Cardiac fibroblast (primary cell): Measurements from ENCODE around the gene DEAF1.

Source experiments
- DNase-seq, 2 donors: peaks; one replicate each; pipeline versions ENCODE4 v3.0.0 to v3.0.0-alpha.2; 2010; ENCODE audit warnings: low read depth in 2 of 2
- H3K4me3 ChIP-seq, 2 donors: replicated peaks in 1 of 2; 1 replicate in 1 of 2; 2 replicates in 1 of 2; pipeline ENCODE4 v1.5.1; 2011; ENCODE audit warnings: low read depth in 2 of 2, low read length in 2 of 2, mild to moderate bottlenecking in 2 of 2, moderate library complexity in 1 of 2
- TF ChIP-seq, protein P1 (sequence below): IDR thresholded peaks from one replicate; pipeline ENCODE4 v1.5.1; 2011; ENCODE audit warnings: low read depth, mild to moderate bottlenecking, low read length, inconsistent platforms

DEAF1 gene

DNA sequence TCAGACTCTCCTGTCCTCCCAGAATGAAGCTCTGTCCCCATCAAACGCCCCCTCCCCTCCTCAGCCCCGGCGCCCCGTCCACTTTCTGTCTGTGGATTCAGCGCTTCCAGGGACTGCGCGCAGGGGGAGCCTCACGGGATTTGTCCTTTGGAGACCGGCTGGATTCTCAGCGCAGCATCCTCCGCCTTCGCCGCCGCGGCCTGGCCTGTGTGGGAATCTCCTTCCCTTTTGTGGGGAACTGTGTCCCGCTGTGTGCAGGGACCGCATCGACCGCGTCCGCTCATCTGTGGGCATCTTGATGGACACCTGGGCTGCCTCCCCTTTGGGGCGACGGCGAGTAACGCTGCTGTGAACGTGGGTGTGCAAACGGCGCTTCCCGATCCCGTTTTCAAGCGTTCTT, 67.0 kb downstream of the DEAF1 start:
- TF ChIP-seq, protein P1, sequence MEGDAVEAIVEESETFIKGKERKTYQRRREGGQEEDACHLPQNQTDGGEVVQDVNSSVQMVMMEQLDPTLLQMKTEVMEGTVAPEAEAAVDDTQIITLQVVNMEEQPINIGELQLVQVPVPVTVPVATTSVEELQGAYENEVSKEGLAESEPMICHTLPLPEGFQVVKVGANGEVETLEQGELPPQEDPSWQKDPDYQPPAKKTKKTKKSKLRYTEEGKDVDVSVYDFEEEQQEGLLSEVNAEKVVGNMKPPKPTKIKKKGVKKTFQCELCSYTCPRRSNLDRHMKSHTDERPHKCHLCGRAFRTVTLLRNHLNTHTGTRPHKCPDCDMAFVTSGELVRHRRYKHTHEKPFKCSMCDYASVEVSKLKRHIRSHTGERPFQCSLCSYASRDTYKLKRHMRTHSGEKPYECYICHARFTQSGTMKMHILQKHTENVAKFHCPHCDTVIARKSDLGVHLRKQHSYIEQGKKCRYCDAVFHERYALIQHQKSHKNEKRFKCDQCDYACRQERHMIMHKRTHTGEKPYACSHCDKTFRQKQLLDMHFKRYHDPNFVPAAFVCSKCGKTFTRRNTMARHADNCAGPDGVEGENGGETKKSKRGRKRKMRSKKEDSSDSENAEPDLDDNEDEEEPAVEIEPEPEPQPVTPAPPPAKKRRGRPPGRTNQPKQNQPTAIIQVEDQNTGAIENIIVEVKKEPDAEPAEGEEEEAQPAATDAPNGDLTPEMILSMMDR, result no peak
- no peak for DNase-seq
- H3K4me3 ChIP-seq, result no peak overlapping the region

DNA sequence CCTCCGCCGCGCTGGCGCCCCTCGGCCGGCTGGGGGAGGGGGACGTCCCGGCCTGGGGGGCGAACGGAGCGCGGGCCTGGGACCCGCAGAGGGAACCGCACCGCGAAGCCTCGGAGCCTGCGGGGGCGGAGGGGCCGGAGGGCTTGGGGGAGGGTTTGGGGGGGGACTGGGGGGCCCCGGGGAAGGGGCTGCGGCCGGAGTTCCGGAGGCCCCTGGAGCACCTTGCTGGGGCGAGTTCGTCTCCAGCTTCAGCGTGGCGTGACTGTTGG, 67.8 kb downstream of the DEAF1 start:
- TF ChIP-seq, protein P1, result no peak
- no peak overlapping the region for H3K4me3 ChIP-seq
- no peak for DNase-seq

DNA sequence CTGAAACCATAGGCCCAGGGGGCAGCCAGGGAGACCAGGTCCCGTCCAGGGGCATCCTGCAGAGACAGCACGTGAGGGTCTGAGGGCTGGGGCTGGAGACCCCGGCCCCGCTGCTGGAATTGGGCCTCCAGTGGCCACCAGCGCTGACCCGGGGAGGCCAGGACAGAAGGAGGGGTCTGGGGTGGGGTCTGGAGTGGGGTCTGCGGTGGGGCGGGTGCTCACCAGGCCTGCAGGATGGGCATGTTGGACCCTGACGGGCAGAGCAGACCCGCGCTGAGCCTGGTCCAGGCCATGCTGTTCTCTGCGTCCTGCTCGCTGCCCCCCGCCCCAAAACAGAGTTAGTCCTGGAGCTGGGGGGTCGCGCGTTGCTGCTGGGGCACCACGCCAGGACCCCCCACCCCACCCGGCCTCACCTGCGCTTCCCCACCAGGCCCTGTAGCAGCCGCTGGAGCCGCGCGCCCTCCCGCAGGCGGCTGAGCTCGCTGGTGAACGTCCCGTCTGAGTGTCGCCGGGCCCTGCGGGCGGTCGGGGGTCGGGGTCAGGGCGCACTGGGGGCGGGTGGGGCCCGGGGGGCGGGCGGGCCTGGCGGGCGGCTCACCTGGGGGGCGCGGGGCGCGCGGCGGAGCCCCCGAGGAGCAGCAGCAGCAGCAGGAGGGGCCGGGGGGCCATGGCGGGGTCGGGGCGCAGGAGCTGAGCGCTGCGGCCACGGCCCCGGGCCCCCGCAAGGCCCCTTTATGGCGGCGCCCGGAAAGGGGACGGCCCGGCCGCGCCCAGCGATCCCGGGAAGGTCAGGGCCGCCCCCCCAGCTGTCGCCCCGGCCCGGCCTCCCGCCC, 68.3 kb downstream of the DEAF1 start, which contains the start of gene SCT:
SCT (minus strand) TSS at position 707 of the 833 bp plus-strand sequence; CDS start at position 669, 38 bp downstream.
- TF ChIP-seq, protein P1, result no peak
- DNase-seq, result no peak
- H3K4me3 ChIP-seq, result no peak within 1 kb of the TSS

DNA sequence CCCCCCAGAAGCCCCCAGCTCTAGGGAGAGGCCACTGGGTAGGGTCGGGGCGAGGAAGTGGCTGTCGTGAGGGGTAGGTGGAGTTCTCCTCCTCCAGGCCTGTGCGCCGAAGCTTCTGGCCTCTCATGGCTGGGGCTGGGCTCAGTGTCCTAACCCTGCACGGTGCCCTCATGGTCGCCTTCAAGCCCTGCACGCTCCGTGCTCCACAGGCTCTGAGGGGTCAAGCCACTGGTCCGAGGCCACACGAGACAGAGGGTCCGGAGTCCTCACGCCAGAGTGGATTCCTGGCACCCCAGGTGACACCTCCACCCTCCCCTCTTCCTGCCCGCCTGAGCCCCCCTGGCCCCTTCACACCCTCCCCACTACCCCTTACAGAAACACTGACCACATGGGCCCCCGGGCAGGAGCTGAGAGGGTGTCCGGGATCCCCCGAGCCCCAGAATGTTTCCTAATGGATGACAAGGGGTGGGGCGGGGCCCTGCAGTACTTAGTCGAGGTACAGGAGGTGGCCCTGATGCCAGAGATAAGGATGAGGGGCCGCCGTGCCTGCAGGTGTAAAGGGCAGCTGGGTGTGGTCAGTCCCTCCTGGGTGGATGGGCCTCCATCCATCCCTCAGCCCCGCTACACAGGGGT, 69.3 kb downstream of the DEAF1 start:
- no peak for DNase-seq
- TF ChIP-seq, protein P1, result no peak
- H3K4me3 ChIP-seq, result no peak overlapping the region

DNA sequence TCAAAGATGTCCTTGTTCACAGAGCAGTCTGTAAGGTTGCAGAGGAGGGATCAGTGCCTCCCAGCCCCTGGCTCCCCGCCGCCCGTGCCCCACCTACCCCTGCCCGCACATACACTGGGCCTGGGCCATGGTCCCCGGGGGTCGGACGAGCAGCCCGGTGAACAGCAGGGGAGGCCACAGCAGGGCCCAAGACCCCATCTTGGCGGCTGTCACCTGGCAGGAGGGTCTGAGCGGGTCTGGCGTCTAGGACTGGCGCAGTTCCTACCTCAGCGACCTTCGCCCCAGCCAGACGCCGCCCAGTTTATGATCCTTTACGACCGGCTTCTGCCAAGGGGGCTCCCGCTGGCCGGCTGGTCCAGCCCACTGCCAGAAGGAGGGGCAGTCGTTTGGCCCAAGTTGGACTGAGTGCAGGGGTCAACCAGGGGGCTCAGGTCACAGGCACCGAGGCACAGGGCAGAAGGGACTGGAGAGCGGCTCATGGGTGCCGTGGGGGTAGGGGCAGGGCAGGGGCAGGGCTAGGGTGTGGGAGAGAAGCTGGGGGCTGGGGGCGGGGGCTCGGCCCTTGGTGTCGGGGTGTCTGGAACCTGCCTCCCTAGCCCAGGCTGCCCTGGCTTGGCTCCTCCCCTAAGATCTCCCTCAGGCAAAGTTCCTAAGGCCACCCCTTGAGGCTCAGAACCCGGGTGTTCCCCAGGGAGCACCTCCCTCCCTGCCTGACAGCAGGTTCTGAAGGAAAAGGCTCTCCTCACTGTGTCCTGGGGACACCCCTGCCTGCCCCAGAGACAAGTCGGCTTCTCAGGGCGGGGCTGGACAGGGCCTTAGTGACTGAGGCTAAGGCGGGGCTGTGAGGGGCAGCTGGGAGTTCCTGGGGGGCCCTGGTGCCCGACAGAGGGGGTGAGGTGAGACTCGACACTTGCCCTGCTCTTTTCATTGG, 70.1 kb downstream of the DEAF1 start, which contains the start of gene CDHR5:
CDHR5 (minus strand) TSS at position 251 of the 931 bp plus-strand sequence; CDS start at position 198, 53 bp downstream.
- TF ChIP-seq, protein P1, result no peak
- DNase-seq, result no peak
- no peak within 1 kb of the TSS for H3K4me3 ChIP-seq

DNA sequence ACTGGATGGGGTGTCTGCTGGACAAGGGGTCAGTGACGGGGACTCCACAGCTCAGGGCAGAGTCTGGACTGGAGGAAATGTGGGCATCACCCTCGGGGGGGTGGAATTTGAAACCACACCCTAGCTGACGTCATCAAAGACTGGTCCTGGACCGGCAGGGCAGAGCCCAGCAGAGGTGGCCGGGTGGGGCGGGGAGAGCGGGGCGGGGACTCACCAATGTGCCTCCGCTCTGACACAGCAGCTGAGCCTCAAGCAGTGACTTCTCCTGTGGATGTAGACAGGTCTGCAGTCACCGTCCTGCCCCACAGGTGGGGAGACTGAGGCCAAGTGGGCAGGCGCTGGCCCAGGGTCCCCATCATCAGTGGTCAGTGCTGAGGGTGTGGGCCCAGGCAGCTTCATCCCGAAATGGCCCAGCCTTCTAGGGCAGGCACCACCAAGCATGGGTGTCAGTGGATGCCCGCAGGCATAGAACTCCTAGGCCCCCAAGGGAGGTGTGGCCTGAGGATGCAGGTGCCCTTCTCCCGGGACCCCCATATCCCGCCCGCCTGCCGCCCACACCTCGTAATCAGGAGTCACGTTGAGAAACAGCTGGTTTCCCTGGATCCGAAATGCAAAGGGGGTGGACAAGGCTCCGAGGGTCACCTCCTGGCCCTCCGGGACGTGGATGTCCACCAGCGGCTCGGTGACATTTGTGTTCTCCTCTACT, 70.9 kb downstream of the DEAF1 start:
- no peak overlapping the region for H3K4me3 ChIP-seq
- TF ChIP-seq, protein P1, result no peak
- no peak for DNase-seq
